CD4-positive, alpha-beta T cell (primary cell): ENCODE measurements around the gene MXD1. TPM values are rescaled to one million over a fixed set of nuclear protein-coding genes. Genes with fewer than 3 reads are reported as not detected.

Experiments used
- ATAC-seq: fragments of 200-7000 bp; cut with Tn5 transposase; one replicate; pipeline ENCODE4 v1.10.0; 2022; ENCODE audit warnings: mild to moderate bottlenecking; ENCODE audit not compliant: poor library complexity
- CTCF ChIA-PET: fragments of 350-600 bp; sonication (Branson Sonifier 250); formaldehyde crosslinking; loops from one replicate; lab custom pipeline; 2021; ENCODE audit warnings: antibody characterized with exemption, inconsistent platforms; lab: Charles Lee
- POLR2A ChIA-PET: fragments of 350-600 bp; sonication (Branson Sonifier 250); formaldehyde crosslinking; loops from one replicate; lab custom pipeline; 2021; ENCODE audit warnings: antibody characterized with exemption, inconsistent platforms; lab: Charles Lee
- DNase-seq, 14 experiments: peaks; one replicate each; pipeline ENCODE4 v3.0.0-alpha.2; 2013 to 2020; ENCODE audit warnings: mixed read lengths in 2 of 14
- H3K27ac ChIP-seq, 2 donors: one replicate each; pipeline versions ENCODE4 v1.5.1 to v1.7.0; 2013; ENCODE audit warnings: low read length in 2 of 2, low read depth in 1 of 2, mild to moderate bottlenecking in 1 of 2
- H3K27me3 ChIP-seq, 2 experiments: 1 replicate in 1 of 2; 2 replicates in 1 of 2; pipeline versions ENCODE4 v1.6.1 to v1.7.0; 2013; ENCODE audit warnings: low read length in 2 of 2, control low read depth in 1 of 2, mild to moderate bottlenecking in 1 of 2, moderate library complexity in 1 of 2; ENCODE audit not compliant: insufficient read depth in 2 of 2, control insufficient read depth in 1 of 2
- H3K36me3 ChIP-seq: one replicate; pipeline ENCODE4 v1.6.1; 2013; ENCODE audit warnings: low read length, control low read depth; ENCODE audit not compliant: insufficient read depth
- H3K4me1 ChIP-seq: one replicate; pipeline ENCODE4 v1.6.1; 2013; ENCODE audit warnings: low read length, control low read depth; ENCODE audit not compliant: insufficient read depth
- H3K4me3 ChIP-seq: one replicate; pipeline ENCODE4 v1.5.1; 2013; ENCODE audit warnings: mild to moderate bottlenecking, low read length, moderate library complexity
- H3K9me3 ChIP-seq, 2 experiments: 1 replicate in 1 of 2; 2 replicates in 1 of 2; pipeline versions ENCODE4 v1.6.1 to v1.7.0; 2013; ENCODE audit warnings: low read length in 2 of 2, mild to moderate bottlenecking in 2 of 2, control low read depth in 1 of 2, moderate library complexity in 1 of 2; ENCODE audit not compliant: control insufficient read depth in 1 of 2, insufficient read depth in 1 of 2
- H3K27ac Mint-ChIP-seq: one replicate; pipeline ENCODE4 v1.8.0; 2020; ENCODE audit warnings: mixed read lengths
- H3K27me3 Mint-ChIP-seq: one replicate; pipeline ENCODE4 v1.8.0; 2021; ENCODE audit warnings: mixed read lengths
- H3K36me3 Mint-ChIP-seq: one replicate; pipeline ENCODE4 v1.8.0; 2021; ENCODE audit warnings: low read depth, mixed read lengths
- H3K4me1 Mint-ChIP-seq: one replicate; pipeline ENCODE4 v1.8.0; 2021; ENCODE audit warnings: low read depth, mixed read lengths
- H3K4me3 Mint-ChIP-seq: one replicate; pipeline ENCODE4 v1.8.0; 2020; ENCODE audit warnings: mild to moderate bottlenecking, mixed read lengths
- H3K9me3 Mint-ChIP-seq: one replicate; pipeline ENCODE4 v1.8.0; 2020; ENCODE audit warnings: mixed read lengths
- CTCF ChIP-seq: fragments of 200-600 bp; IDR thresholded peaks from one replicate; pipeline ENCODE4 v1.8.0; 2022; ENCODE audit warnings: antibody characterized with exemption, mild to moderate bottlenecking
- intact Hi-C, 2 experiments: fragments of 100-400 bp; cut with DNase I in 1 of 2; cut with micrococcal nuclease in 1 of 2; formaldehyde crosslinking; loops; one replicate each; pipeline versions ENCODE4 v1.15.1 to v1.9.0; 2023 to 2025; cut with DNase I, micrococcal nuclease
- total RNA-seq, 174 experiments: library from RNA in 2 of 174; stranded (reverse) in 2 of 174; gene quantifications; one replicate each; pipeline ENCODE4 v1.2.3 and lab custom pipeline; 2021 to 2026

Gene MXD1
- total RNA-seq, 2 experiments from 2014 or later = 43.5 to 45.3 TPM

GRCh38 chr2:69902213-69902922 lies 12.5 kb upstream of the MXD1 start:
- Mint-ChIP-seq H3K4me3 (peak overlapping the region; percentile 81), H3K9me3 (no peaks in the 10 kb centered on the region), H3K27ac (peak overlapping the region; percentile 80), H3K4me1 (peaks cover 63% of the 10 kb centered on the region), H3K36me3 (peaks cover 91% of the 10 kb centered on the region), H3K27me3 (no peaks in the 10 kb centered on the region)
- ATAC-seq (peak; percentile 58), DNase-seq (peak in 6 of 14 experiments; percentile 2 to 53 (median 30))
- POLR2A ChIA-PET = interaction anchor here (1.3 to 4.0 kb wide), 4 partner anchors 9 to 289 kb away, joined by 4 to 20 read pairs (median 6); partner anchors contain the start of genes C2orf42, GMCL1, MXD1 and SNRNP27
- no peaks in the 10 kb centered on the region for H3K27me3 ChIP-seq
- TF ChIP-seq CTCF = no peak
- intact Hi-C loops = no loop called here
- peak overlapping the region; percentile 11 to 52 for H3K27ac ChIP-seq
- no peaks in the 10 kb centered on the region for H3K9me3 ChIP-seq
- H3K4me3 ChIP-seq = peak overlapping the region; percentile 52
- H3K36me3 ChIP-seq = peaks cover 64% of the 10 kb centered on the region
- CTCF ChIA-PET = interaction anchor here (0.9 to 1.4 kb wide), 2 partner anchors 12 to 259 kb away, joined by 4 to 6 read pairs; partner anchors contain the start of gene MXD1
- H3K4me1 ChIP-seq = peaks cover 28% of the 10 kb centered on the region

GRCh38 chr2:69907216-69907615 lies 7.7 kb upstream of the MXD1 start:
- CTCF ChIA-PET = no interaction called here
- no peak for DNase-seq
- Histone ChIP-seq H3K27ac (no peak overlapping the region), H3K27me3 (no peaks in the 10 kb centered on the region), H3K36me3 (peaks cover 63% of the 10 kb centered on the region), H3K4me1 (peaks cover 8% of the 10 kb centered on the region), H3K4me3 (no peak overlapping the region), H3K9me3 (no peaks in the 10 kb centered on the region)
- Mint-ChIP-seq H3K4me3 (no peak overlapping the region), H3K36me3 (peaks cover 80% of the 10 kb centered on the region), H3K4me1 (peaks cover 33% of the 10 kb centered on the region), H3K9me3 (no peaks in the 10 kb centered on the region), H3K27me3 (no peaks in the 10 kb centered on the region), H3K27ac (peak overlapping the region; percentile 17)
- ATAC-seq = no peak
- TF ChIP-seq CTCF = no peak
- POLR2A ChIA-PET = interaction anchor here (0.5 kb wide), 1 partner anchor 178 kb away, joined by 3 read pairs; no protein-coding TSS in a partner anchor
- intact Hi-C loops = no loop called here

- Mint-ChIP-seq H3K27me3 (no peaks in the 10 kb centered on the region), H3K4me1 (peaks cover 21% of the 10 kb centered on the region), H3K36me3 (peaks cover 56% of the 10 kb centered on the region), H3K27ac (peak overlapping the region; percentile 85), H3K4me3 (peak overlapping the region; percentile 69), H3K9me3 (no peaks in the 10 kb centered on the region)
- intact Hi-C loops = loop anchor here (1.0 to 5.0 kb wide), 8 partner anchors 160 to 735 kb away; partner anchors contain the start of genes FAM136A (in 1 of the 2), PCYOX1 (in 1 of the 2) and TIA1 (in 1 of the 2)
- Histone ChIP-seq H3K36me3 (peaks cover 38% of the 10 kb centered on the region), H3K27me3 (no peaks in the 10 kb centered on the region), H3K4me1 (peaks cover 15% of the 10 kb centered on the region), H3K9me3 (no peaks in the 10 kb centered on the region), H3K4me3 (no peak overlapping the region), H3K27ac (no peak overlapping the region)
- ChIA-PET CTCF (interaction anchor here (0.6 to 5.0 kb wide), 12 partner anchors 9 to 392 kb away, joined by 3 to 55 read pairs (median 3); partner anchors contain the start of genes C2orf42 and FAM136A), POLR2A (interaction anchor here (0.6 to 5.9 kb wide), 11 partner anchors 19 to 392 kb away, joined by 3 to 219 read pairs (median 3); partner anchors contain the start of genes C2orf42, PCBP1, PCYOX1 and SNRNP27)
- TF ChIP-seq CTCF = peak; percentile 85
- ATAC-seq (no peak), DNase-seq (peak in 3 of 14 experiments; percentile 78 to 82 (median 81))
These were observed 2.8 kb upstream of the MXD1 start for GRCh38 chr2:69911985-69912563.
